Smooth muscle cell (in vitro differentiated cells): ENCODE results near the gene HECTD2. TPM values are rescaled to one million over a fixed set of nuclear protein-coding genes. Genes with fewer than 3 reads are reported as not detected.

Experiments used
- DNase-seq: peaks from one replicate; lab custom pipeline; 2025; ENCODE audit not compliant: unreplicated experiment; lab: John Stamatoyannopoulos, UW
- H2AFZ ChIP-seq: fragments of 200-600 bp; sonication (generic); 2 replicates; pipeline ENCODE4 v1.6.0; 2016; ENCODE audit warnings: antibody characterized with exemption, low read depth, mild to moderate bottlenecking
- H3F3A ChIP-seq: fragments of 200-600 bp; sonication (generic); 2 replicates; pipeline ENCODE4 v1.6.0; 2017; ENCODE audit warnings: antibody characterized with exemption, low read depth
- H3K27ac ChIP-seq: fragments of 200-600 bp; sonication (generic); 2 replicates; pipeline ENCODE4 v1.5.1; 2016; ENCODE audit warnings: low read depth, mild to moderate bottlenecking
- H3K27me3 ChIP-seq: fragments of 200-600 bp; sonication (generic); 2 replicates; pipeline ENCODE4 v1.6.1; 2016; ENCODE audit warnings: low read depth, mild to moderate bottlenecking
- H3K36me3 ChIP-seq: fragments of 200-600 bp; sonication (generic); 2 replicates; pipeline ENCODE4 v1.5.1; 2016; ENCODE audit warnings: low read depth
- H3K4me1 ChIP-seq: fragments of 200-600 bp; sonication (generic); 2 replicates; pipeline ENCODE4 v1.5.1; 2016; ENCODE audit warnings: low read depth
- H3K4me2 ChIP-seq: fragments of 200-600 bp; sonication (generic); 2 replicates; pipeline ENCODE4 v1.6.0; 2016; ENCODE audit warnings: mild to moderate bottlenecking
- H3K4me3 ChIP-seq: fragments of 200-600 bp; sonication (generic); 2 replicates; pipeline ENCODE4 v1.5.1; 2016; ENCODE audit warnings: mild to moderate bottlenecking
- H3K79me2 ChIP-seq: fragments of 200-600 bp; sonication (generic); 2 replicates; pipeline ENCODE4 v1.6.0; 2016; ENCODE audit warnings: low read depth, mild to moderate bottlenecking
- H3K9ac ChIP-seq: fragments of 200-600 bp; sonication (generic); 2 replicates; pipeline ENCODE4 v1.6.0; 2016; ENCODE audit warnings: low read depth
- H3K9me3 ChIP-seq: fragments of 200-600 bp; sonication (generic); replicated peaks from 2 replicates; pipeline ENCODE4 v1.5.1; 2016; ENCODE audit warnings: low read depth
- H4K20me1 ChIP-seq: fragments of 200-600 bp; sonication (generic); 2 replicates; pipeline ENCODE4 v1.6.0; 2016; ENCODE audit warnings: low read depth
- CTCF ChIP-seq: fragments of 200-600 bp; sonication (generic); IDR thresholded peaks from 2 replicates; pipeline ENCODE4 v1.5.1; 2017; ENCODE audit warnings: borderline replicate concordance, mild to moderate bottlenecking, antibody characterized with exemption; ENCODE audit not compliant: insufficient read depth, poor library complexity, severe bottlenecking
- WGBS: methylation state at CpG from one replicate; pipeline ENCODE4 v1.1.7; 2016; ENCODE audit warnings: low lambda C conversion rate; 5-methylcytosine and 5-hydroxymethylcytosine counted together
- polyA plus RNA-seq: library from polyadenylated mRNA; unstranded; fragments of >200 nt; fragmentation: Nextera tagmentation; extraction: Ambion mirVana; gene quantifications from 2 replicates; pipeline ENCODE4 v1.2.1, GENCODE V29; 2016
- total RNA-seq: library from RNA; depleted of rRNA; stranded (reverse); fragments of >200 nt; gene quantifications from 2 replicates; pipeline ENCODE4 v1.2.3, GENCODE V29; 2014

Gene HECTD2
- total and polyA plus RNA-seq, 2 experiments from 2014 or later, result 4.4 to 12.7 TPM

- no peaks in the 10 kb centered on the region for H3K27me3 ChIP-seq
- peak overlapping the region; percentile 87 for H3K4me2 ChIP-seq
- no peak for DNase-seq
- H3K9me3 ChIP-seq, result no peaks in the 10 kb centered on the region
- H3K9ac ChIP-seq, result peak overlapping the region; percentile 97
- 56% methylated on average over 5 of the region's 5 CpGs for WGBS
- H3K4me1 ChIP-seq, result peaks cover 54% of the 10 kb centered on the region
- H4K20me1 ChIP-seq, result peaks cover 37% of the 10 kb centered on the region
- no peak overlapping the region for H2AFZ ChIP-seq
- peaks cover 9% of the 10 kb centered on the region for H3F3A ChIP-seq
- peak overlapping the region; percentile 95 for H3K27ac ChIP-seq
- TF ChIP-seq CTCF, result no peak
- H3K79me2 ChIP-seq, result peaks cover 41% of the 10 kb centered on the region
- no peaks in the 10 kb centered on the region for H3K36me3 ChIP-seq
- peak overlapping the region; percentile 94 for H3K4me3 ChIP-seq
Observed at GRCh38 chr10:91411621-91412020, 1.5 kb downstream of the HECTD2 start.

GRCh38 chr10:91412354-91413087 lies 2.4 kb downstream of the HECTD2 start:
- peaks cover 48% of the 10 kb centered on the region for H3K79me2 ChIP-seq

GRCh38 chr10:91415816-91416215 lies 5.7 kb downstream of the HECTD2 start:
- H2AFZ ChIP-seq, result no peak overlapping the region
- H3K9ac ChIP-seq, result no peak overlapping the region
- TF ChIP-seq CTCF, result no peak
- WGBS, result 64% methylated on average over 3 of the region's 3 CpGs
- peaks cover 70% of the 10 kb centered on the region for H4K20me1 ChIP-seq
- peaks cover 67% of the 10 kb centered on the region for H3K79me2 ChIP-seq
- H3K4me1 ChIP-seq, result peaks cover 37% of the 10 kb centered on the region
- H3F3A ChIP-seq, result peaks cover 9% of the 10 kb centered on the region
- no peak for DNase-seq
- H3K27me3 ChIP-seq, result no peaks in the 10 kb centered on the region
- no peak overlapping the region for H3K27ac ChIP-seq
- no peak overlapping the region for H3K4me3 ChIP-seq
- H3K9me3 ChIP-seq, result no peaks in the 10 kb centered on the region
- H3K36me3 ChIP-seq, result no peaks in the 10 kb centered on the region
- peak overlapping the region; percentile 66 for H3K4me2 ChIP-seq

More at GRCh38 chr10:91412354-91413087, 2.4 kb downstream of the HECTD2 start:
- H3K9ac ChIP-seq, result no peak overlapping the region
- H3K9me3 ChIP-seq, result no peaks in the 10 kb centered on the region
- 42% methylated on average over 4 of the region's 4 CpGs for WGBS
- H3K36me3 ChIP-seq, result no peaks in the 10 kb centered on the region
- no peak for TF ChIP-seq CTCF
- no peaks in the 10 kb centered on the region for H3K27me3 ChIP-seq
- H3K4me2 ChIP-seq, result peak overlapping the region; percentile 87
- peaks cover 54% of the 10 kb centered on the region for H3K4me1 ChIP-seq
- peak overlapping the region; percentile 94 for H3K4me3 ChIP-seq
- H2AFZ ChIP-seq, result no peak overlapping the region
- peaks cover 9% of the 10 kb centered on the region for H3F3A ChIP-seq
- H4K20me1 ChIP-seq, result peaks cover 44% of the 10 kb centered on the region
- DNase-seq, result no peak
- no peak overlapping the region for H3K27ac ChIP-seq

- Histone ChIP-seq H3K79me2 (peaks cover 69% of the 10 kb centered on the region), H3K4me2 (peak overlapping the region; percentile 66)
- DNase-seq, result no peak
Observed at GRCh38 chr10:91416339-91416855, 6.3 kb downstream of the HECTD2 start.

More at GRCh38 chr10:91416339-91416855, 6.3 kb downstream of the HECTD2 start:
- Histone ChIP-seq H4K20me1 (peaks cover 71% of the 10 kb centered on the region), H3K27ac (no peak overlapping the region), H3K27me3 (no peaks in the 10 kb centered on the region), H3K4me1 (peaks cover 32% of the 10 kb centered on the region), H3F3A (peaks cover 9% of the 10 kb centered on the region), H3K9ac (no peak overlapping the region), H3K36me3 (no peaks in the 10 kb centered on the region), H2AFZ (no peak overlapping the region), H3K4me3 (no peak overlapping the region), H3K9me3 (no peaks in the 10 kb centered on the region)
- TF ChIP-seq CTCF, result no peak
- 95% methylated on average over 3 of the region's 3 CpGs for WGBS
